Fibroblast of skin of right biceps (primary cell): ENCODE measurements around the gene CADM1.

Source experiments
- DNase-seq: peaks from one replicate; pipeline ENCODE4 v3.0.0-alpha.2; 2013

The CADM1 gene

GRCh38 chr11:115393950-115394349 lies 110.3 kb downstream of the CADM1 start:
- DNase-seq: no peak

DNA sequence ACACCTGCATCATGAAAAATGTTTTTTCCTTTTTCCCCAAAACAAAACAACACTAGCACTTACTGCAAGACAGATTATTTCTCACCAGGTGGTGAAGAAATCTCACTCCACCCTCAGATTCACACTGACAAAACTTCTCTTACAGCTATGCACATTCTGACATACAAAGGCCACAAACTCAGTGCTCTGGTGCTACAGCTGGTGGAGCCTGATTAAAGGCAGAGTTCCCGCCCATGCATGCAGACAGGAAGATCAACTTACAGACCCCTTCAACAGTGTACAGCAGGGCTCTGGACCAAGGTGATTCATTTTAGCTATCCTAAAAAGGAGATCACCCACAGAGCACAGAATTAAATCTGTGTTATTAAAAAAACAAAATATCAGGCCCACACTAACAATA lies 112.6 kb downstream of the CADM1 start:
- peak; percentile 26 for DNase-seq

DNA sequence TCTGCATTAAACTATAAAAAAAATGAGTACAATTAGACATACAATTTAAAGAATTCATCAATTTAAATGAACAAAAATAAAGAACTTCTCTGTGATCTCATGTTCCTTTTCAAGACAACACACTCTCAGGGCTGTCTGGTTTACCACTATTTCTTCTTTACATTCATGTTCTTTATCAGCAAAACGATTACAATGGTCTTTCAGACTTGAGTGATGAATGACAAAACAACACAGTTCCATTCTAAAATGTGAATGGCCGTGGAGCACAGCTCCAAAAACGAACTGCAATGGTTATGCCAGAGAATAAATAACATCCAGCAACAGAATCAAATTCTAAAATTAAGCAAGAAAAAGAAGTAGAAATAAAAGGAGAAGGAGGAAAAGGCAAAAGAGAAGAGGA lies 113.1 kb downstream of the CADM1 start:
- no peak for DNase-seq

GRCh38 chr11:115390441-115390840 lies 113.8 kb downstream of the CADM1 start:
- DNase-seq: no peak

DNA sequence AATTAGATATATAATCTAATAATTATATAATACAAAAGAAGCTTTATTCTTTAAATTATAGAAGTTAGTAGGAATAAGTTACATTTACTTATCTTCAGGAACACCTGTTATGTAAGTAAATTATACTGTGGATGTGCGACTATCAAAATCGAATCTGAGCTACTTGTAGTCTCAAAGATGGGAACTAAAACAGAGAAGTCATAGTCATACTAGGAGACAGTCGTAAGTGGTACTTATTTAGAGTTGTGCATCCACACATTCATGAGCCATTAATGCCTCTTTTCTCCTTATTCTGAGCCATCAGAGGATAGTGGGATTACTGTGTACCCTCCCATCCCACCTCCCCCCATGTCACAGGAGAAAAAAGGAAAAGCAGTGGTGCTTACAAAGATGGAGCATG lies 114.4 kb downstream of the CADM1 start:
- no peak for DNase-seq

GRCh38 chr11:115385226-115385625 lies 119.0 kb downstream of the CADM1 start:
- DNase-seq: peak; percentile 44

- peak; percentile 18 for DNase-seq
Measured at GRCh38 chr11:115384236-115384635, 120.0 kb downstream of the CADM1 start.

DNA sequence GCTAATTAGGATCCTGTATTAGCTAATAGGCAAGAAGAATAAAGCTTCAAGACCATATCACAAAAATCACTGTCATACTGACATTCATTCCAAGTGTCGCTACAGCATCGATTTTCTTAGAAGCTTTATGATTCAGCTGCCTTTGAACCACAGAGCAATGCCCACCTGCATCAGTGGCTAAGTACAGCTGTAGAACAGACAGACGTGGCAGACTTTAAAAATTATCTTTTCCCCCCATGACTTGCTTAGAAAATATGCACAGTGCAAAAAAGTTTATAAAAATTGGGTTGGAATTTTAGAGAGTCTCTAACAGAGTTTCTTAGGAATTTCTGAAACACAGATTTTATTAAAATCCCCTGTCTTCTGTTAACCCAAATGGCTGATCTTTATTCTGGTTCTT lies 120.8 kb downstream of the CADM1 start:
- peak; percentile 7 for DNase-seq

- peak; percentile 7 for DNase-seq
Measured at GRCh38 chr11:115379528-115379927, 124.7 kb downstream of the CADM1 start.

GRCh38 chr11:115378557-115378956 lies 125.7 kb downstream of the CADM1 start:
- DNase-seq: no peak

- peak; percentile 33 for DNase-seq
Measured at GRCh38 chr11:115377882-115378296, 126.3 kb downstream of the CADM1 start.

DNA sequence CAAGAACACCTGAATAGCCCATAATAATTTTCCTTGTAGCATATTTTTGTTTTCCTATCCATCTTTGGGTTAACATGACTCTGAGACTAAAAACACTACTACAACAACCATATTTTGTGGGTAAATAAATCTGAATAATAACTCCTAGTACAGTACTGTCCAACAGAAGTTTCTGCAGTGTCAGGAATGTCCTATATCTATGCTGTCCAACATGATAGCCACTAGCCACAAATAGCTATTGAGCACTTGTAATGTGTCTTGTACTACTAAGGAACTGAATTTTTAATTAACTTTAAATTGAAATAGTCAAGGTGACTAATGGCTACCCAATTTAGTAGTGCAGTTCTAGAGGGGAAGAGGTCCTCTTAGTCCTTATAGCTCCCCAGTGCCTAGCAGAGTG lies 135.6 kb downstream of the CADM1 start:
- no peak for DNase-seq

DNA sequence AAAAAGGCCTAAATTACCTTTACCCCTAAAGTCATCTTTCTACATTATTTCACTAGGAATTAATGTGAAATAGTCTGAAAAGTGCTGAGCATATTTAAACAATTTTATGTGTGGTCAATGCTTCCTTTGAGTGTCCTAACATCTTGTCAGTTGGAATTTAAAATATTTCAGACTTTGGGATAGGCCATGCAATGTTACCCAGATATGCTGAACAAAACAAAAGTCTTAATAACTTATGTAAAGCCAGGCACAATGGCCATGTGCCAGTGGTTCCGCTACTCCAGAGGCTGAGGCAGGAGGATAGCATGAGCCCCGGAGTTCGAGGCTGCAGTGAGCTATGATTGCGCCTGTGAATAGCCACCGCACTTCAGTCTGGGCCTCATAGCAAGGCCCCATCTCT lies 137.4 kb downstream of the CADM1 start:
- peak; percentile 36 for DNase-seq

- no peak for DNase-seq
Measured at GRCh38 chr11:115365907-115366306, 138.3 kb downstream of the CADM1 start.

- DNase-seq: peak; percentile 8
Measured at GRCh38 chr11:115364896-115365295, 139.3 kb downstream of the CADM1 start.

GRCh38 chr11:115363921-115364320 lies 140.3 kb downstream of the CADM1 start:
- DNase-seq: peak; percentile 34

- no peak for DNase-seq
Measured at GRCh38 chr11:115363426-115363825, 140.8 kb downstream of the CADM1 start.

GRCh38 chr11:115362997-115363396 lies 141.2 kb downstream of the CADM1 start:
- DNase-seq: no peak

DNA sequence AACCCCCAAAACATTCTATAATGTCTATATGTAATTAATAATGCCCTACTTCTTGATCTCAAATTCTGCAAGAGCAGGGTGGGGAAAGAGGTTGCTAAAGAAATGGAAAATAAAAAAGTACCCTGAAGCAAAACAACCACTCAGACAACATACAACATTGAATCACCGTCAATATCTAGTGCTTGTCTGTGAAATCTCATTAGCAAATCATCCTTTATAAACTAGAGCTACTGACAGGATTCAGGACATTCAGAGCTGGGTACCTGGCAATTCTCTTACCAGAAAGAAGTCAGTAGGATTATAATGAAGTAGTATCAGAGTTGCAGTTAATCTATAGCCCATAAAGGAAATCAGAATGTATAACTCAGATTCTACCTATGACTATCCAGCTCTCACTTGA lies 143.2 kb downstream of the CADM1 start:
- no peak for DNase-seq

GRCh38 chr11:115360186-115360824 lies 143.9 kb downstream of the CADM1 start:
- peak; percentile 64 for DNase-seq

DNA sequence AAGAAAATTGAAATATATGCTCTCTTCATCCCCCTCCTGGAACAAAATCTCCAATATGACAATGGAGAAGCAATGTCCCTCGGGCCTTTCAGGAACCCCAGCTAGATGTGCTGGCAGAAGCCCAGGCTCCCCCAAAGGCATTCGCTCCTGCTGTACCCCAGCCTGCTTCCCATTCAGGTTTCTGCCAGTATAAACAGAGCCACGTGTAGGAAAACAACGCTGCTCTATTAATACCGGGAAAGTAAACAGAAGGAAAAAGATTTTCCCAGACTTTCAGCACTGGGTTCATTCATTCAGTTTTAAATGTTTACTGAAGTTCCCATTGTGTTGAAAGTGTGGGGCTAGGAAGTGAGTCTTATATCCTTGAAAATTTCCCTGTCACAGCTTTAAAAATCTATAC lies 147.1 kb downstream of the CADM1 start:
- DNase-seq: no peak

DNA sequence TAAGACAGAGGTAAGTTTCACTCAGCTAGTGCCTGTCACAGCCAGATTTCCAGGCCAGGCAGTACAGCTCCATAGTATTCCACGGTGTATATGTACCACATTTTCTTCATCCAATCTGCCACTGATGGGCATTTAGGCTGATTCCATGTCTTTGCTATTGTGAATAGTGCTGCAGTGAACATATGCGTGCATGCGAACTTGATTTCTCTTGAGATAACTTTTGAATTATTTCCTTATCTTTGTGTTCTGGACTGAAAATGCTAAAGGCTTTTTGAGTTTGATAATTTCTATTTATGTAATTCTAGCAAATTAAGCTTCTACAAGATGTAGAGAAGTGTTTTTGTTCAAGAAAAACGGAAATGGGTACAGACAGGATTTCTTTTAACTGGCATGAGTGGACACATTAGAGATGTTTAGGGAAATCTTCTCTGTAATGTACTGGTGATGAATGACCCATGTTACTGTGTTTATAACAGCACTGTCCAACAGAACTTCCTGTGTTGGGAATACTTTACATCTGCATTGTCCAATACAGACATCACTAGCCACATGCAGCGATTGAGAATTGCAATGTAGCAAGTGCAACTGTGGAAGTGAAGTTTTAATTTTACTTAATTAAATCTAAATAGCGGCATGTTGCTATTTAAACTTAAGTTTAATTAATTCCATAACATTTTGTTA lies 151.3 kb downstream of the CADM1 start:
- DNase-seq: no peak

- no peak for DNase-seq
Measured at GRCh38 chr11:115349335-115350017, 154.7 kb downstream of the CADM1 start.

- no peak for DNase-seq
Measured at GRCh38 chr11:115348416-115348815, 155.8 kb downstream of the CADM1 start.
